IMR-90 (cell line): ENCODE measurements around the gene PTPN11. TPM values are rescaled to one million over a fixed set of nuclear protein-coding genes. Genes with fewer than 3 reads are reported as not detected.

Experiments
- ATAC-seq: fragments of 200-7000 bp; cut with Tn5 transposase; 2 replicates; pipeline ENCODE4 v1.9.1; 2020; ENCODE audit warnings: low read depth, mild to moderate bottlenecking, moderate library complexity
- BruUV-seq: library from RNA; stranded (reverse); fragments of 400-500 nt; replicated peaks from 2 replicates; lab custom pipeline; 2021; lab: Mats Ljungman, UMichigan
- CTCF ChIA-PET: fragments of 300-600 bp; formaldehyde crosslinking; extraction: SDS; loops from one replicate; lab custom pipeline; 2021; ENCODE audit warnings: antibody characterized with exemption; lab: Yijun Ruan, JAX
- POLR2A ChIA-PET: fragments of 300-600 bp; sonication (Branson Sonifier 250); formaldehyde crosslinking; loops from one replicate; lab custom pipeline; 2022; ENCODE audit warnings: antibody characterized with exemption; ENCODE audit not compliant: unreplicated experiment; lab: Charles Lee
- DNase-seq: peaks from one replicate; pipeline ENCODE4 v3.0.0; 2013
- H2AFZ ChIP-seq: replicated peaks from 2 replicates; pipeline ENCODE3; 2013; ENCODE audit warnings: low read length, mild to moderate bottlenecking; ENCODE audit not compliant: poor library complexity
- H2AK5ac ChIP-seq: 2 replicates; pipeline ENCODE4 v1.6.1; 2013; ENCODE audit warnings: low read depth, low read length, inconsistent platforms
- H2AK9ac ChIP-seq: replicated peaks from 2 replicates; pipeline ENCODE3; 2013; ENCODE audit warnings: mild to moderate bottlenecking, low read depth, low read length, moderate library complexity; ENCODE audit not compliant: poor library complexity
- H2BK120ac ChIP-seq: 2 replicates; pipeline ENCODE4 v1.6.1; 2013; ENCODE audit warnings: low read depth, low read length, inconsistent platforms
- H2BK15ac ChIP-seq: 3 replicates; pipeline ENCODE4 v1.6.1; 2013; ENCODE audit warnings: low read depth, low read length, inconsistent platforms
- H2BK20ac ChIP-seq: 2 replicates; pipeline ENCODE4 v1.6.1; 2013; ENCODE audit warnings: low read depth, mild to moderate bottlenecking, inconsistent platforms, low read length, moderate library complexity
- H2BK5ac ChIP-seq: 2 replicates; pipeline ENCODE4 v1.6.1; 2013; ENCODE audit warnings: mild to moderate bottlenecking, low read depth, low read length, inconsistent platforms; ENCODE audit not compliant: poor library complexity, severe bottlenecking
- H3K14ac ChIP-seq: replicated peaks from 2 replicates; pipeline ENCODE4 v1.6.1; 2013; ENCODE audit warnings: low read depth, low read length, inconsistent platforms
- H3K18ac ChIP-seq: 2 replicates; pipeline ENCODE4 v1.6.1; 2013; ENCODE audit warnings: low read depth, low read length, control low read depth
- H3K23ac ChIP-seq: 2 replicates; pipeline ENCODE4 v1.6.1; 2013; ENCODE audit warnings: low read depth, low read length, inconsistent platforms
- H3K27ac ChIP-seq: 2 replicates; pipeline ENCODE4 v1.5.1; 2013; ENCODE audit warnings: mild to moderate bottlenecking, control low read depth, low read length; ENCODE audit not compliant: insufficient read depth
- H3K27me3 ChIP-seq: 2 replicates; pipeline ENCODE4 v1.6.1; 2013; ENCODE audit warnings: low read length; ENCODE audit not compliant: control insufficient read depth, insufficient read depth
- H3K36me3 ChIP-seq: 2 replicates; pipeline ENCODE4 v1.6.1; 2013; ENCODE audit warnings: low read length, mixed read lengths; ENCODE audit not compliant: control insufficient read depth, insufficient read depth
- H3K4ac ChIP-seq: 2 replicates; pipeline ENCODE4 v1.6.1; 2013; ENCODE audit warnings: low read depth, low read length, inconsistent platforms
- H3K4me1 ChIP-seq: 2 replicates; pipeline ENCODE4 v1.6.1; 2013; ENCODE audit warnings: low read length, mixed read lengths; ENCODE audit not compliant: control insufficient read depth, insufficient read depth
- H3K4me2 ChIP-seq: 2 replicates; pipeline ENCODE4 v1.6.1; 2013; ENCODE audit warnings: low read depth, mild to moderate bottlenecking, control low read depth, low read length, moderate library complexity
- H3K4me3 ChIP-seq: 2 replicates; pipeline ENCODE4 v1.5.1; 2013; ENCODE audit warnings: low read depth, mild to moderate bottlenecking, control low read depth, low read length, moderate library complexity; ENCODE audit not compliant: insufficient read depth
- H3K56ac ChIP-seq: 2 replicates; pipeline ENCODE4 v1.6.1; 2013; ENCODE audit warnings: low read length, inconsistent platforms; ENCODE audit not compliant: insufficient read depth; ENCODE audit errors: extremely low read depth
- H3K79me1 ChIP-seq, 2 experiments: 2 replicates each; pipeline ENCODE4 v1.6.1; 2013; ENCODE audit warnings: low read length in 2 of 2, inconsistent platforms in 1 of 2, low read depth in 1 of 2
- H3K9ac ChIP-seq: 2 replicates; pipeline ENCODE4 v1.6.1; 2013; ENCODE audit warnings: low read depth, low read length, control low read depth
- H3K9me1 ChIP-seq: 2 replicates; pipeline ENCODE4 v1.6.1; 2013; ENCODE audit warnings: low read length, inconsistent platforms; ENCODE audit not compliant: insufficient read depth
- H3K9me3 ChIP-seq: 2 replicates; pipeline ENCODE4 v1.6.1; 2013; ENCODE audit warnings: low read length; ENCODE audit not compliant: control insufficient read depth, insufficient read depth
- H4K20me1 ChIP-seq: 2 replicates; pipeline ENCODE4 v1.6.1; 2013; ENCODE audit warnings: low read length, inconsistent platforms; ENCODE audit not compliant: insufficient read depth
- H4K5ac ChIP-seq: 2 replicates; pipeline ENCODE4 v1.6.1; 2013; ENCODE audit warnings: mild to moderate bottlenecking, low read depth, low read length, control low read depth
- H4K8ac ChIP-seq, 2 experiments: 2 replicates each; pipeline ENCODE4 v1.6.1; 2013; ENCODE audit warnings: low read depth in 2 of 2, low read length in 2 of 2, control low read depth in 1 of 2, inconsistent platforms in 1 of 2
- H4K91ac ChIP-seq: 2 replicates; pipeline ENCODE4 v1.6.1; 2013; ENCODE audit warnings: low read depth, low read length, inconsistent platforms; ENCODE audit not compliant: insufficient read depth
- RCOR1 ChIP-seq: IDR thresholded peaks from 2 replicates; pipeline ENCODE4 v1.6.1; 2012; ENCODE audit warnings: mild to moderate bottlenecking, low read length, improper control_type of control experiment; ENCODE audit not compliant: insufficient replicate concordance
- WGBS, 2 experiments: methylation state at CpG; one replicate each; pipeline versions ENCODE4 v1.1.5 to v1.1.7; 2013; ENCODE audit warnings: missing lambda C conversion rate in 2 of 2; ENCODE audit not compliant: insufficient read length in 1 of 2; ENCODE audit errors: extremely low coverage in 2 of 2; 5-methylcytosine and 5-hydroxymethylcytosine counted together
- dilution Hi-C: fragments of 300-500 bp; cut with HindIII; formaldehyde crosslinking; loops from one replicate; pipeline ENCODE4 v1.14.3; 2018; ENCODE audit warnings: low sequenced_read_pairs; ENCODE audit not compliant: unreplicated experiment
- in situ Hi-C: fragments of 300-500 bp; cut with MboI; formaldehyde crosslinking; loops from 3 replicates; pipeline ENCODE4 v1.14.3; 2019; ENCODE audit warnings: low sequenced_read_pairs, inconsistent platforms, mixed read lengths
- intact Hi-C: fragments of 100-400 bp; cut with micrococcal nuclease; formaldehyde crosslinking; loops from 2 replicates; pipeline ENCODE4 v1.10.0; 2022
- polyA plus RNA-seq, 3 experiments: library from polyadenylated mRNA; depleted of rRNA; stranded (reverse); fragments of >200 nt; gene quantifications; 2 replicates each; pipeline ENCODE4 v1.2.3, GENCODE V29; 2012; ENCODE audit warnings: low replicate concordance in 1 of 3
- total RNA-seq: library from RNA; depleted of rRNA; stranded (reverse); fragments of >200 nt; gene quantifications from 2 replicates; pipeline ENCODE4 v1.2.3, GENCODE V29; 2012

Gene PTPN11
- total and polyA plus RNA-seq, 2 of the 4 experiments (the other 2 are of a cell fraction) = 52.9 to 135 TPM

GRCh38 chr12:112532106-112532505 is 113.4 kb downstream of the PTPN11 start:
- dilution Hi-C loops (no loop called here), intact Hi-C loops (no loop called here), in situ Hi-C loops (no loop called here)
- Histone ChIP-seq H4K20me1 (no peaks in the 10 kb centered on the region), H3K4me2 (no peak overlapping the region), H4K91ac (no peak overlapping the region), H3K9me3 (no peaks in the 10 kb centered on the region), H4K5ac (no peak overlapping the region), H3K9ac (no peak overlapping the region), H2BK15ac (no peak overlapping the region), H3K14ac (no peak overlapping the region), H2BK20ac (no peak overlapping the region), H3K56ac (no peak overlapping the region), H2AK5ac (no peak overlapping the region), H2AFZ (no peak overlapping the region), H3K9me1 (no peaks in the 10 kb centered on the region), H2BK5ac (no peak overlapping the region), H3K4me3 (no peak overlapping the region), H3K36me3 (no peaks in the 10 kb centered on the region), H3K4ac (no peak overlapping the region), H3K23ac (no peak overlapping the region), H3K4me1 (no peaks in the 10 kb centered on the region), H3K18ac (no peak overlapping the region), H3K27ac (no peak overlapping the region), H4K8ac (no peak overlapping the region), H3K27me3 (no peaks in the 10 kb centered on the region), H3K79me1 (no peaks in the 10 kb centered on the region), H2AK9ac (no peak overlapping the region), H2BK120ac (no peak overlapping the region)
- CTCF ChIA-PET = no interaction called here
- WGBS, 2 experiments = no CpG with 5 or more reads among the region's 1 CpG
- ATAC-seq (no peak), DNase-seq (no peak)
- TF ChIP-seq RCOR1 = no peak
- POLR2A ChIA-PET = no interaction called here
- BruUV-seq = no TSS peak
